ENCODE data around the gene SORCS1. TPM values are rescaled to one million over a fixed set of nuclear protein-coding genes. Genes with fewer than 3 reads are reported as not detected.

The SORCS1 gene
- total and polyA plus RNA-seq, 2 of the 13 experiments (the other 11 are each of a cell fraction or from before 2014, with no cell fraction given): not detected

GRCh38 chr10:106973288-106973687 lies 191.2 kb downstream of the SORCS1 start (continued):
- TF ChIP-seq, protein P1, sequence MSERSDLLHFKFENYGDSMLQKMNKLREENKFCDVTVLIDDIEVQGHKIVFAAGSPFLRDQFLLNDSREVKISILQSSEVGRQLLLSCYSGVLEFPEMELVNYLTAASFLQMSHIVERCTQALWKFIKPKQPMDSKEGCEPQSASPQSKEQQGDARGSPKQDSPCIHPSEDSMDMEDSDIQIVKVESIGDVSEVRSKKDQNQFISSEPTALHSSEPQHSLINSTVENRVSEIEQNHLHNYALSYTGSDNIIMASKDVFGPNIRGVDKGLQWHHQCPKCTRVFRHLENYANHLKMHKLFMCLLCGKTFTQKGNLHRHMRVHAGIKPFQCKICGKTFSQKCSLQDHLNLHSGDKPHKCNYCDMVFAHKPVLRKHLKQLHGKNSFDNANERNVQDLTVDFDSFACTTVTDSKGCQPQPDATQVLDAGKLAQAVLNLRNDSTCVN (CRISPR knock-in tag; IDR thresholded peaks at IDR 0.05; ENCODE audit: borderline replicate concordance): no peak
- TF ChIP-seq ZSCAN21 (CRISPR knock-in tag; IDR thresholded peaks at IDR 0.05; ENCODE audit: borderline replicate concordance): no peak

GRCh38 chr10:106972381-106972780 lies 192.1 kb downstream of the SORCS1 start:
- FAIRE-seq: no peak
- no peak overlapping the region for H3K4me2 ChIP-seq (ENCODE audit: low read depth, low read length)
- no peak overlapping the region for H3K27ac ChIP-seq (ENCODE audit: extremely low read length, insufficient read depth, low read length)
- no peak overlapping the region for H3K9ac ChIP-seq (ENCODE audit: insufficient read depth, low read depth, low read length)
- 0% methylated on average over 2 of the region's 2 CpGs for WGBS (ENCODE audit: low lambda C conversion rate)
- POLR2A ChIA-PET: no interaction called here
- DNase-seq (ENCODE audit: low spot score): peak; percentile 11
- no peak overlapping the region for H3K4me3 ChIP-seq (replicated peaks in 1 of 3; ENCODE audit: insufficient read depth in 1 of 3, low read depth in 2 of 3, low read length in 3 of 3)
- CTCF ChIA-PET (ENCODE audit: low intra/inter-chr PET ratio, low total read pairs): no interaction called here
- H3K4me1 ChIP-seq (ENCODE audit: insufficient read depth, low read length): peaks cover 9% of the 10 kb centered on the region
- H3K79me2 ChIP-seq (ENCODE audit: insufficient read depth, low read length): no peaks in the 10 kb centered on the region
- no TSS peak for BruUV-seq (replicated peaks)
- in situ Hi-C loops (cut with HindIII; ENCODE audit: extremely low pct_ligation_motif_present, low pct_unique_long_range_greater_than_20kb) (no loop called here), intact Hi-C loops (cut with micrococcal nuclease; ENCODE audit: unreplicated experiment) (no loop called here)
- H3K27me3 ChIP-seq (ENCODE audit: control insufficient read depth in 1 of 2, insufficient read depth in 2 of 2, low read length in 2 of 2): no peaks in the 10 kb centered on the region
- H2AFZ ChIP-seq (ENCODE audit: low read length): no peak overlapping the region
- H4K20me1 ChIP-seq (ENCODE audit: insufficient read depth, low read length): no peaks in the 10 kb centered on the region
- ATAC-seq: peak; percentile 88
- no peaks in the 10 kb centered on the region for H3K36me3 ChIP-seq (replicated peaks in 1 of 2; ENCODE audit: control insufficient read depth in 1 of 2, insufficient read depth in 2 of 2, low read length in 2 of 2)
- peaks cover 18% of the 10 kb centered on the region for H3K9me3 ChIP-seq (ENCODE audit: low read length)
- peak; percentile 58 for TF ChIP-seq HNF4A (CRISPR knock-in tag; IDR thresholded peaks at IDR 0.05)
- TF ChIP-seq DR1 (CRISPR knock-in tag; IDR thresholded peaks at IDR 0.05): no peak
- TF ChIP-seq BRD4 (CRISPR knock-in tag; IDR thresholded peaks at IDR 0.05): no peak
- TF ChIP-seq TCF7 (IDR thresholded peaks at IDR 0.05; ENCODE audit: low read depth): no peak
- no peak for TF ChIP-seq ZNF263 (CRISPR knock-in tag; IDR thresholded peaks at IDR 0.05)
- TF ChIP-seq PCBP2 (optimal IDR thresholded peaks at IDR 0.05; ENCODE audit: low read depth, low read length, poor library complexity, severe bottlenecking): no peak
- no peak for TF ChIP-seq ZNF619 (CRISPR knock-in tag; IDR thresholded peaks at IDR 0.05)
- TF ChIP-seq HNF4G (IDR thresholded peaks at IDR 0.05; ENCODE audit: borderline replicate concordance, low read depth, low read length): no peak
- TF ChIP-seq HNF4G (CRISPR knock-in tag; IDR thresholded peaks at IDR 0.05; ENCODE audit: borderline replicate concordance, low read depth): no peak
- TF ChIP-seq, protein P2, sequence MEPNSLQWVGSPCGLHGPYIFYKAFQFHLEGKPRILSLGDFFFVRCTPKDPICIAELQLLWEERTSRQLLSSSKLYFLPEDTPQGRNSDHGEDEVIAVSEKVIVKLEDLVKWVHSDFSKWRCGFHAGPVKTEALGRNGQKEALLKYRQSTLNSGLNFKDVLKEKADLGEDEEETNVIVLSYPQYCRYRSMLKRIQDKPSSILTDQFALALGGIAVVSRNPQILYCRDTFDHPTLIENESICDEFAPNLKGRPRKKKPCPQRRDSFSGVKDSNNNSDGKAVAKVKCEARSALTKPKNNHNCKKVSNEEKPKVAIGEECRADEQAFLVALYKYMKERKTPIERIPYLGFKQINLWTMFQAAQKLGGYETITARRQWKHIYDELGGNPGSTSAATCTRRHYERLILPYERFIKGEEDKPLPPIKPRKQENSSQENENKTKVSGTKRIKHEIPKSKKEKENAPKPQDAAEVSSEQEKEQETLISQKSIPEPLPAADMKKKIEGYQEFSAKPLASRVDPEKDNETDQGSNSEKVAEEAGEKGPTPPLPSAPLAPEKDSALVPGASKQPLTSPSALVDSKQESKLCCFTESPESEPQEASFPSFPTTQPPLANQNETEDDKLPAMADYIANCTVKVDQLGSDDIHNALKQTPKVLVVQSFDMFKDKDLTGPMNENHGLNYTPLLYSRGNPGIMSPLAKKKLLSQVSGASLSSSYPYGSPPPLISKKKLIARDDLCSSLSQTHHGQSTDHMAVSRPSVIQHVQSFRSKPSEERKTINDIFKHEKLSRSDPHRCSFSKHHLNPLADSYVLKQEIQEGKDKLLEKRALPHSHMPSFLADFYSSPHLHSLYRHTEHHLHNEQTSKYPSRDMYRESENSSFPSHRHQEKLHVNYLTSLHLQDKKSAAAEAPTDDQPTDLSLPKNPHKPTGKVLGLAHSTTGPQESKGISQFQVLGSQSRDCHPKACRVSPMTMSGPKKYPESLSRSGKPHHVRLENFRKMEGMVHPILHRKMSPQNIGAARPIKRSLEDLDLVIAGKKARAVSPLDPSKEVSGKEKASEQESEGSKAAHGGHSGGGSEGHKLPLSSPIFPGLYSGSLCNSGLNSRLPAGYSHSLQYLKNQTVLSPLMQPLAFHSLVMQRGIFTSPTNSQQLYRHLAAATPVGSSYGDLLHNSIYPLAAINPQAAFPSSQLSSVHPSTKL (CRISPR knock-in tag; IDR thresholded peaks at IDR 0.05): 0 out of 2 replicates have a peak, but pooled peaks have one; percentile 13
- no peak for TF ChIP-seq NFIC (IDR thresholded peaks at IDR 0.05; ENCODE audit: low read length)
- TF ChIP-seq YEATS4 (CRISPR knock-in tag; IDR thresholded peaks at IDR 0.05; ENCODE audit: borderline replicate concordance): 0 out of 2 replicates have a peak, but pooled peaks have one; percentile 16
- TF ChIP-seq MAFG (CRISPR knock-in tag; IDR thresholded peaks at IDR 0.05): no peak

Data from HepG2 (cell line).